AG09309 (cell line): Measurements from ENCODE around the gene MIOS.

Experiments
- DNase-seq: peaks from one replicate; pipeline ENCODE4 v3.0.0-alpha.2; 2010; ENCODE audit warnings: low read depth
- H3K4me3 ChIP-seq: 2 replicates; pipeline ENCODE4 v1.5.1; 2011; ENCODE audit warnings: mild to moderate bottlenecking, low read depth, low read length, moderate library complexity; ENCODE audit not compliant: control insufficient read depth
- CTCF ChIP-seq: IDR thresholded peaks from 2 replicates; pipeline ENCODE4 v1.5.1; 2011; ENCODE audit warnings: mild to moderate bottlenecking, low read depth, low read length, inconsistent platforms; ENCODE audit not compliant: insufficient read depth, control insufficient read depth; ENCODE audit errors: missing control alignments

The MIOS gene

GRCh38 chr7:7614018-7614741 is 47.5 kb downstream of the MIOS start:
- TF ChIP-seq CTCF = no peak
- no peak for DNase-seq
- no peak overlapping the region for H3K4me3 ChIP-seq

- no peak for DNase-seq
- TF ChIP-seq CTCF = no peak
- H3K4me3 ChIP-seq = no peak overlapping the region
These were observed 50.9 kb downstream of the MIOS start for GRCh38 chr7:7617550-7617949.

- TF ChIP-seq CTCF = no peak
- no peak overlapping the region for H3K4me3 ChIP-seq
- DNase-seq = no peak
These were observed 51.7 kb downstream of the MIOS start for GRCh38 chr7:7618410-7618809.

GRCh38 chr7:7620236-7620635 is 53.6 kb downstream of the MIOS start:
- DNase-seq = no peak
- no peak for TF ChIP-seq CTCF

GRCh38 chr7:7620644-7621210 is 54.0 kb downstream of the MIOS start:
- no peak for TF ChIP-seq CTCF
- no peak overlapping the region for H3K4me3 ChIP-seq
- no peak for DNase-seq

More at GRCh38 chr7:7620236-7620635, 53.6 kb downstream of the MIOS start:
- no peak overlapping the region for H3K4me3 ChIP-seq

- H3K4me3 ChIP-seq = no peak overlapping the region
- DNase-seq = no peak
- TF ChIP-seq CTCF = no peak
These were observed 61.8 kb downstream of the MIOS start for GRCh38 chr7:7628476-7628875.
